ENCODE results near the gene ROMO1.

The ROMO1 gene

DNA sequence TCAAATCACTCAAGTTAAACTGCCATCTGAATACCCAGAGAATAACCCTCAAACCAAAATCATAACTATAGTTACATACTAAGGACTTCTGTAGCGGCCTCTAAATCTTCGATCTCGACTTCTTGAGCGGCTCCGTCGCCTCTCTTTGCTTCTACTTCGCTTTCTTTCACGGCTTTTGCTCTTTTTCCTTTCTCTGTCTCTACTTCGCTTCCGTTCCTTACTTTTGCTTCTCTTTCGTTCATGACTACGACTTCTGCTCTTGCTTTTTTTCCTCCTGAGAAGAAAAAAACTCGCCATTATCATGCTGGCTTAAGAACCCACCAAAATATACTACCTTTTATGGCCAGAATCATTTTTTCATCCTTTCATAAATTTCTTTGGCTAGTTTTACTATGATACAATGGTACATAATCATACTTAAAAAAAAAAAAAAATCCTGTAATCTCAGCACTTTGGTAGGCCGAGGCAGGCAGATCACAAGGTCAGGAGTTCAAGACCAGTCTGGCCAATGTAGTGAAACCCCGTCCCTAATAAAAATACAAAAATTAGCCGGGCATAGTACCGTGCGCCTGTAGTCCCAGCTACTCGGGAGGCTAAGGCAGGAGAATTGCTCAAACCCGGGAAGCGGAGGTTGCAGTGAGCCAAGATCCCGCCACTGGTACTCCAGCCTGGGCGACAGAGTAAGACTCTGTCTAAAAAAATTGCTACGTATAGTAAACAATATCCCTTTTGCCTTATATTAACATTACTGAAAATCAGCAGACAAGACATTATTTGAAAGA, 32.8 kb downstream of the ROMO1 start:
- TF ChIP-seq, protein P1, sequence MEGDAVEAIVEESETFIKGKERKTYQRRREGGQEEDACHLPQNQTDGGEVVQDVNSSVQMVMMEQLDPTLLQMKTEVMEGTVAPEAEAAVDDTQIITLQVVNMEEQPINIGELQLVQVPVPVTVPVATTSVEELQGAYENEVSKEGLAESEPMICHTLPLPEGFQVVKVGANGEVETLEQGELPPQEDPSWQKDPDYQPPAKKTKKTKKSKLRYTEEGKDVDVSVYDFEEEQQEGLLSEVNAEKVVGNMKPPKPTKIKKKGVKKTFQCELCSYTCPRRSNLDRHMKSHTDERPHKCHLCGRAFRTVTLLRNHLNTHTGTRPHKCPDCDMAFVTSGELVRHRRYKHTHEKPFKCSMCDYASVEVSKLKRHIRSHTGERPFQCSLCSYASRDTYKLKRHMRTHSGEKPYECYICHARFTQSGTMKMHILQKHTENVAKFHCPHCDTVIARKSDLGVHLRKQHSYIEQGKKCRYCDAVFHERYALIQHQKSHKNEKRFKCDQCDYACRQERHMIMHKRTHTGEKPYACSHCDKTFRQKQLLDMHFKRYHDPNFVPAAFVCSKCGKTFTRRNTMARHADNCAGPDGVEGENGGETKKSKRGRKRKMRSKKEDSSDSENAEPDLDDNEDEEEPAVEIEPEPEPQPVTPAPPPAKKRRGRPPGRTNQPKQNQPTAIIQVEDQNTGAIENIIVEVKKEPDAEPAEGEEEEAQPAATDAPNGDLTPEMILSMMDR (IDR thresholded peaks at IDR 0.05; ENCODE audit: insufficient read depth, low read depth, low read length, missing control alignments) = no peak
- no peak for DNase-seq (ENCODE audit: low read depth)
- no peak overlapping the region for H3K4me3 ChIP-seq (ENCODE audit: low read length)

DNA sequence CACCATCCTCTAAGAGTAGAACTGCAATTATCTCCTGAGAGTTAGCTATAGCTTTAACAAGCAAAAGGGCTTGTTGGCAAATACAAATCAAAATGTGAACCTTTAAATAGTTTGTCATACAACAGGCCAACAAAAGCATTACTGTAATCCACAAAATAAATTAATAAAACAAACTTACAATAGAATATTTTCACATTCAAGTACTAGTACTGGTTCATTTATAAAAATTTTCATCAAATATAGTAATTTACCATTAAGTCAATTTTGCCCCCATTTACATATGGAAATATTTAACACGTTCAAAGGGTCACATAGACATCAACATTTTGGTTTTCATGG, 33.4 kb downstream of the ROMO1 start:
- no peak overlapping the region for H3K4me3 ChIP-seq (ENCODE audit: low read length)
- TF ChIP-seq, protein P1 (IDR thresholded peaks at IDR 0.05; ENCODE audit: insufficient read depth, low read depth, low read length, missing control alignments) = no peak
- DNase-seq (ENCODE audit: low read depth) = no peak

DNA sequence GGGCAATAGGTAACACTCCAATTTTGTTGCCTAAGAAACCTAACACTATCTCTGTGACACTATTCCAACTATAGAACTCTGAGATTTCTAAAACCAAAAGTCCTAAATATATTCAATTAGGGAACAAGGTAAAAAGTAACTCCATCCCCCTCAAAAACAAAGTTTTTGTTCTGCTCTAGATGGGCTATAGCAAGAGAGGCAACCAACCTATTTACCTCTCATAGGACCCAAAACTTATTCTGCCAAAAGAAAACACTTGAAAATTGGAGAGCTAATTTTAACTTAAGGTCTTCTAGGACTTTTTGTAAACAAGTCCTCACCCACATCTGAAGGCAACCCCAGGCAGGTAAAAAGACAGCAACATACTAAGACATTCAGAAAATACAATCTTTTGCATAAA, 35.2 kb downstream of the ROMO1 start:
- TF ChIP-seq, protein P1 (IDR thresholded peaks at IDR 0.05; ENCODE audit: insufficient read depth, low read depth, low read length, missing control alignments) = no peak
- no peak overlapping the region for H3K4me3 ChIP-seq (ENCODE audit: low read length)
- no peak for DNase-seq (ENCODE audit: low read depth)

DNA sequence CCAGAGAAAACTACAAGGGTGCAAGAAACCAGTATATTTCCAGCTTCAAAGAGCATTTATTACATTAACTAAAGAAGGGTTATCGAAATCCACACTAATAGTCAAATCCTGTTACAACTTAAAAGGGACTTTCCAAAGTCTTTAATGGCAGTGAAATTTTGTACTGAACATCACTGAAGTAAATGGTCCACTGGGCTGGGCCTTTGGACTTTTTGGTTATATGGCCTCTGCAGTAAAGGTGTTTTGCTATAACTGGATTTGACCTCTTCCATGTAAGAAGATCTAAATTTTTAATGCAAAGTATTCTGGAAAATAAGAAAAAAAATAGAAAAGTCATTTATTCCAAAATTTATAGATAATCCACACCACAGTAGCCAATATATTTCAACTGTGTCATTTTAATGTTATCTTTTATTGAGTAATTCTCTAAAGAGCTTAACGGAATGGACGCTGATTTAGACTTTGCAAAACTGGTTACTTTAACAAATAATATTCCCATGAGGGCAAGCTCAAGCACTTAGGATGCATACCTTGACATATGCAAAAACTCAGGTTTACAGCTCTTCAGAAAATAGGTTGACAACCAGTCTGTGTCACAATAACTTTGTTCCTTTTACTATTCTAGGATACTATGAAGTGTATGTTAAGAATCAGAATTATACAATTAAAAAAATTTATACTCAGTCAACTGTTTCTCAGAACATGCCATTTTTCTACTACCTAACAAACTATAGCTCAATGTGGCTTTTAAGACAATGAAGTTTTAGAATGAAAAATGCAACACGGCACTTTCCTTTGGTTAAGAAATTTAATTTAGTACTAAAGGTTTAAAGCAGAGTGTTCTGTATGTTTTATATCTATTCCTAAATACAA, 35.8 kb downstream of the ROMO1 start:
- DNase-seq (ENCODE audit: low read depth) = no peak
- no peak overlapping the region for H3K4me3 ChIP-seq (ENCODE audit: low read length)
- TF ChIP-seq, protein P1 (IDR thresholded peaks at IDR 0.05; ENCODE audit: insufficient read depth, low read depth, low read length, missing control alignments) = no peak

DNA sequence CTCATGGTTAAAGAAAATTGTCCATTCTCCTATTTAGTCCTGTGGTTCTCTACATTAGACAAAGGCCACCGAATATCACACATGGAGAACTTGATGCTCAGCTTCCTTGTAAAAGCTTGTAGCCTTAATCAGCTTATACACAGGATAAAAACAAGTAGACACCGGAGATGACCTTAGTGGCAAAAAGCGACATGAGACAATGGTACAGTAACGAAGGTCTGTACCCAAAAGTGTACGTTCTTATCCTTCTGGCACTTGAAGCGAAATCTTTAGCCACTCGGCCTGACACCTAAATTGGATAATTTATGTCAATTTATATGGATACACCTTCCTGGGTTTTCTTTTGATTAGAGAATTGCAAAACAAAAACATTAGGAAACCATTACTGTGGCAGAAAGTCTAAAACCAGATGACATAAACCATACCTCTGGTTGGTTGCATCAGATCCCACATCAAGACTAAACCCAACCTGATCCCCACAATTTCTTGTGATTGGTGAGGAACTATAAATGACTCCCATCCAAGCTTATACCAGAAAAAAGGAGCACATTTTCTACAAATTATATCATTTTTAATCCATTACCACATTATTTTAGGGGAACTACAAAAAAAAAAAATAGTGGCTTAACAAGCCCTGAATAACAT, 36.7 kb downstream of the ROMO1 start:
- H3K4me3 ChIP-seq (ENCODE audit: low read length) = peak overlapping the region; percentile 13
- DNase-seq (ENCODE audit: low read depth) = no peak
- TF ChIP-seq, protein P1 (IDR thresholded peaks at IDR 0.05; ENCODE audit: insufficient read depth, low read depth, low read length, missing control alignments) = no peak

DNA sequence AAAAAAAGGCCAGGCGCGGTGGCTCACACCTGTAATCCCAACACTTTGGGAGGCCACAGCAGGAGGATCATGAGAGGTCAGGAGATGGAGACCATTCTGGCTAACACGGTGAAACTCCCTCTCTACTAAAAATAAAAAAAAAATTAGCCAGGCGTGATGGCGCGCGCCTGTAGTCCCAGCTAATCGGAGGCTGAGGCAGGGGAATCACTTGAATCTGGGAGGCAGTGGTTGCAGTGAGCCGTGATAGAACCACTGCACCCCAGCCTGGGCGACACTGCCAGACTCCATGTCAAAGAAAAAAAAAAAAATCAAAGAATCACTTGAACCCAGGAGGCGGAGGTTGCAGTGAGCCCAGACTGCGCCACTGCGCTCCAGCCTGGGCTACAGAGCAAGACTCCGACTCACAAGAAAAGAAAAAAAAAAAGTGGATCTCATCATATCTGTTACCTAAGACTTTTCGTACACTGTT, 38.7 kb downstream of the ROMO1 start:
- DNase-seq (ENCODE audit: low read depth) = no peak
- TF ChIP-seq, protein P1 (IDR thresholded peaks at IDR 0.05; ENCODE audit: insufficient read depth, low read depth, low read length, missing control alignments) = no peak
- no peak overlapping the region for H3K4me3 ChIP-seq (ENCODE audit: low read length)
